Stimulated activated CD8-positive, alpha-beta memory T cell treated with anti-CD3 and anti-CD28 coated beads, Interleukin-15, amount 100 ng/mL, for 48 hours (primary cell): ENCODE results near the gene NEIL1.
"Not testable (repeated sequence)": the region's sequence is repeated elsewhere in the genome, so short reads cannot be mapped to it uniquely, and the experiment has no call there.

Experiments used
- DNase-seq, 2 donors: peaks; one replicate each; pipeline ENCODE4 v3.0.0-alpha.2; 2020; ENCODE audit warnings: low read depth in 2 of 2

NEIL1 gene

GRCh38 chr15:75380773-75381172, 33.9 kb downstream of the NEIL1 start:
- no peak for DNase-seq

- not testable (repeated sequence) for DNase-seq
These were observed 37.1 kb downstream of the NEIL1 start for GRCh38 chr15:75383986-75384385.

- no peak for DNase-seq
These were observed 43.0 kb downstream of the NEIL1 start for GRCh38 chr15:75389791-75390382.

GRCh38 chr15:75397494-75397893, 50.7 kb downstream of the NEIL1 start:
- no peak for DNase-seq

- no peak for DNase-seq
These were observed 57.1 kb downstream of the NEIL1 start for GRCh38 chr15:75403892-75404291.
